Superior temporal gyrus (tissue), 1 donor: ENCODE results near the gene SNORC.
A peak's percentile ranks its signal among the peaks of the same experiment; 100 is the strongest.
"Not testable (repeated sequence)": the region's sequence is repeated elsewhere in the genome, so short reads cannot be mapped to it uniquely, and the experiment has no call there.

Source experiments
- DNase-seq: peaks from one replicate; pipeline ENCODE4 v3.0.0-alpha.2; 2016; ENCODE audit errors: extremely low spot score

SNORC gene

GRCh38 chr2:232870018-232870765, at the start of gene SNORC:
Gene SNORC, plus strand, starts transcription at chr2:232870264. Its CDS starts 78 bp downstream, at chr2:232870342.
- DNase-seq: no peak

DNA sequence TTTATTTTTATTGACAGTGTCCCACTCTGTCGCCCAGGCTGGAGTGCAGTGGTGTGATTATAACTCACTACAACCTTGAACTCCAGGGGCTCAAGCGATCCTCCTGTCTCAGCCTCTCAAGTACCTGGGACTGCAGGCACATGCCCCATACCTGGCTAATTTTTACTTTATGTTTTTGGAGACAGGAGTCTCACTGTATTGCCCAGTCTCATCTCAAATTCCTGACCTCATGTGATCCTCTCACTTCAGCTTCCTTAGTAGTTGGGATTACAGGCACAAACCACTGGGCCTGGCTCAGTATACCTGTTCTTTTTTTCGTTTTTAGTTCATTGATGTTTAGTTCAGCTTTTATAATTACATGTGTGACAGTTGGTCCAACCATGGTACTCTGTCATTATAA, 40.1 kb upstream of the SNORC start:
- no peak for DNase-seq

- no peak for DNase-seq
Measured at GRCh38 chr2:232831496-232831895, 38.6 kb upstream of the SNORC start.

- no peak for DNase-seq
Measured at GRCh38 chr2:232833830-232834229, 36.2 kb upstream of the SNORC start.

DNA sequence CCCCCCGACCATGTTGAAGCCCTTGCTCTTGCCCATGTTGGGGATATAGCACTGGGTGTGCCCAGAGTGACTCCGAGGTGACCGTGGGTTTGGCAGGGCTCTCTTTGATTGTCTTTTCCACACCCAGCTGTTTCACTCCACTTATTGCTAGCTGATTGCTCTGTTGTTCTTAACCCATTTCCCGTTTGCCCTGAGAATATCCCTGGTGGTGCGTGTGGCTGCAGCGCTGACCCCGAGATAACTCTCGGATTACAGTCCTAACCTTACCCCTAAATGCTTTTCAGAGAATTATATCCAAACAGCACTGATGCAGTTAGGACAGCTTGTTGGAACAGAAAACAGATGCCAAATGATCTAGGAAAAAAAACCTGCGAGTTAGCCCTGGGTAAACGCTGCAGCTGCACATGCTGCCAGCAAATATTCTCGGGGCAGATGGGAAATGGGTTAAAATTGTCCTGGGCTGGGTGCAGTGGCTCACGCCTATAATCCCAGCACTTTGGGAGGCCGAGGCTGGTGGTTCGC, 34.3 kb upstream of the SNORC start:
- no peak for DNase-seq

GRCh38 chr2:232836934-232837333, 33.1 kb upstream of the SNORC start:
- DNase-seq: no peak

DNA sequence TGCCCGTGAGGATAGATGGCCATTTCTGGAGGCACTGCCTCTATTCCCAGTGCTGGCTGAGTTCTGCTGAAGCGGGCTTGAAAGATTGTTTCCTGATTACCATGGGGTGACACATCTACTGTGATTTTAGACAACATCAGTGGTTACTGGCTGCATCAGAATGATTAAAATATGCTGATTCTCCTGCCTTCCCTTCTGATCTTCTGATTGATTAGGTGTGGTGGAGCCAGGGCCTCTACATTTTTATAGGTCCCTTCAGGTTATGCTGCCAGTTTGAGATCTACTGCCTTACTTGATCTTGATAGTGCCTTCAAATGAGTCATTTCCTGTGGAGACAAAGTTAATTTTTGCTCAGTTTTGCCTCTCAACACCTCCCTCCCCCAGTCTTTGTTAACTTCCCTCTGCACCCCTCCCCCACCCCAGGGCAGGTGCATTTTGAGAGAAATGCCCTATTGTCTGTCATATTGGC, 31.6 kb upstream of the SNORC start:
- no peak for DNase-seq

DNA sequence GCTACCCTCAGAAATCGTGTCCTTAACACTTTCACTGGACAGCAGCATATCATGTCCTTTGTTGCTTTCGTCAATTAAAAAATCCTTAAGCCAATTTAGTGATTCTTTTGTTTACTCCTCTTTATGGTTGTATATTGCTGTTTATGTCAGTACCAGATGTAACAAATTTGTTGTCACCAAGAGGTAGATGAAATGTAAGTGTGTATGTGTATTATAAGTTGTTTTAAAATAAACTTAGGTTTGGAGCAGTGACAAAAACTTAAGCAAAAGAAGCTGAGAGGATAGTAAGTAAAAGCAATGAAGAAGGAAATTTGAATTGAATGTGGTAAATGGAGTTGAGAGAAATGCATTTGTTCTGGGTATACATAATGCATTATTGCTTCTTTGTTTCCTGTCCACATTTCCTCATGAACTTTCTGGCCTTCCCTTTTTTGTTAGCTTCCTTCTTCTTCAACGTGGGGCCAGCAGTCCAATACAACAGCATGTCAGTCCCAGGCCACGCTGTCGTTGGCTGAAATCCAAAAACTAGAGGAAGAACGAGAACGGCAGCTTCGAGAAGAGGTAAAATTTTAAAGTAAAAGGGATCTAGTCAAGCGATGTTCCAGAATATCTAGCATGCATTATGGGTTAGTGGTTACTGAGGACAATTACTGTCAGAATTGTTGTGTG, 30.5 kb upstream of the SNORC start:
- peak; percentile 66 for DNase-seq

DNA sequence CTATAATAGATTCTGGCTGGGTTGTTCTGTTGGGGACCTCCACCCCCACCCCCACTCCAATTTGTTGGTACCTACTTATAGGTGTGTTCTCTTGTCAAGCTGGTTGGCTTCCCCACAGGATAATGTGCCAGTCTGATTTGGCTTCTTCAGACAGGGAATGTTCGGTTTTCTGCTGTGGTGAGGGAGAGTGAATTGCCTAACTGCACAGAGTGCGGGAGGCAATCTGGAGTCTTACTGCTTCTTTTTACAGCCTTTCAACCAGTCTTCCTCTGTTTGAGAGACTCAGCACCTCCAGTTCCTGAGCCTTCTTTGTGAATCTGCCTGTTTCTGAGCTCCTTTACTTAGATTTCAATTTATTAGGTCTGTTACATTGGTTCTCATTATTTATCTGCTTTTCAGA, 27.4 kb upstream of the SNORC start:
- DNase-seq: peak; percentile 21

GRCh38 chr2:232843834-232844233, 26.2 kb upstream of the SNORC start:
- peak; percentile 68 for DNase-seq

- DNase-seq: no peak
Measured at GRCh38 chr2:232846055-232846454, 24.0 kb upstream of the SNORC start.

DNA sequence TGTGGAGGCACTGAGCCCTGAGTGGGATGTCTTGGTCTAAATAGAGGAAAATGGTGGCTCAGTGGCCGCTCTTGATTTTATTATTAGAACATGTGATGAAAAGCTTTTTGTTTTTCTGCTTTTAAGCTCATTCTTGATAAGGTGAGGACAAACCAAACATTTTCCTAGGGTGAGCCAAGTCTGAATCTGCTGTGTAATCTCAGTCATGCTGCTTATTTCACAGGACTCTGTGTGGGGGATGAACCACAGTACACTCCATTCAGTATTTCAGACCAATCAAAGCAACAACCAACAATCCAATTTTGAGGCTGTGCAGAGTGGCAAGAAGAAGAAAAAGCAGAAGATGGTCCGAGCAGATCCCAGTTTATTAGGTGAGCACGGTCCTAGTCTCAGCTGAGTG, 20.0 kb upstream of the SNORC start:
- no peak for DNase-seq

GRCh38 chr2:232852081-232852480, 18.0 kb upstream of the SNORC start:
- not testable (repeated sequence) for DNase-seq

GRCh38 chr2:232852676-232853075, 17.4 kb upstream of the SNORC start:
- DNase-seq: no peak

- no peak for DNase-seq
Measured at GRCh38 chr2:232854082-232854481, 16.0 kb upstream of the SNORC start.

DNA sequence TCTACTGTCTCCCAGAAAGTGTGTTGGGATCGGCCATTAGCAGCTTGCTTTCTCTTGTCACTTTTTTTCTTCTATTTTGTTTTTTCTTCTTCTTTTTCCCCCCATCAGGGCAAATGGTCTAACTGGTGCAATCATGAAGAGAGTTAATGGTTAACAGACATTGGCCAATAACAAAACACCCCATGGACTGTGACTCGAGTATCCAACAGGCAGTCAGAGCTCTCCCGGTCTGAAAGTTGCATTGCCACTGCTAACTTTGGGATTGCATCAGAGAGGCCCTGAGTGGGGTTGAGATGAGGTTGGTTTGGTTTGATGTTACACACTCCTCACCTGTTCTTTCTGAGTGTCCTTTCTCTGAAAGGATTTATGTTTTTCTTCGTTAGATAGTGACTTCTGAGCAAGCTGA, 12.9 kb upstream of the SNORC start:
- no peak for DNase-seq

DNA sequence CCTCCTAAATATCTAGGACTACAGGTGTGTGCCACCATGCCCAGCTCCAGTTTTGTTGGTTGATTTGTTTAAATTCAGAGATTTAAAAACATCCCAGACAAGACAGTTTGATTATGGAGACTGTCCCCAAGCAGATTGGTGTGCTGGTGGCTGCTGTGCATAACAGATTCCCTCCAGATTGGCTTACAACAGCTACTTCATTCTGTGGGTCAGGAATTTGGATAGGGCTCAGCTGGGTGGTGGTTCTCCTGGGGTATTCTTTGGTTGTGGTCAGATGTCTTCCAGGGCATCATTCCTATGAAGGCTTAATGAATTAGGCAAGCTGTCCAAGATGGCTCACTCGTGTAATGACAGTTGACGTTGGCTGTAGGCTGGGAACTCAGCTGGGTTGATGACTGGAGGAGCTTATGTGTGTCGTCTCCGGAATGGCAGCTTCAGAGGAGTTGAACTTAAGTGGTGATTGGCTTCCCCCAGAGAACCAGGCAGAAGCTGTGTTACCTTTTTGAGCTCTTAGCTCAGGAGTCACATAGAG, 10.6 kb upstream of the SNORC start:
- DNase-seq: no peak

DNA sequence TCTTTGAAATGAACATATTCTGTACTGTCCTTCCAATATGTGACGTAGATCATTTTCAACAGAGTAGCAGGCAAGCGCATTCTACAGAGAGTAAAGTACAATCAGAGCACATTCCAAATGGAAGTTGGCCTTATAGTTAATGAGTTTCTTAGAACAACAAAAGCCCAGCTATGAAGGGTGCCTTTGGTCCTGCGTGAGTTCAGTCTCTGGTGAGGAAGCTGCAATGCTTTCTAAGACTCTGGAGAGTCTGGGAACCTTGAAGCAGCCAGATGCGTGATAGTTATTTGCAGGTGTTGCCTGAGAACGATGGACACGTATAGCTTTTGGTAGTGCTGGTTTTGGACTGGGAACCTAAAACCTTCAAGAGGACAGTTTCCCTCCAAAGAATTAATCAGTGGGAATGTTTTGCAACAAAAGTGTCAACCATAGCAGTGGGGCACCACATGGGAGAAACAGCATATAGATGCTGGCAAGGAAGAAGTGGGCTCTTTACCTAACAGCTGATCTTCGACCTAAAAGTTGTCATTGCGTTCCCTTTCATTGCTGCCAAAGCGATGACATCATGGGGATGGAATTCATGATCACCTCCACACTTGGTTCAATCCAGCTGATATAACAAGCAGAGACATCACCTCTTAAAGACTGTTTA, 9.3 kb upstream of the SNORC start:
- no peak for DNase-seq

DNA sequence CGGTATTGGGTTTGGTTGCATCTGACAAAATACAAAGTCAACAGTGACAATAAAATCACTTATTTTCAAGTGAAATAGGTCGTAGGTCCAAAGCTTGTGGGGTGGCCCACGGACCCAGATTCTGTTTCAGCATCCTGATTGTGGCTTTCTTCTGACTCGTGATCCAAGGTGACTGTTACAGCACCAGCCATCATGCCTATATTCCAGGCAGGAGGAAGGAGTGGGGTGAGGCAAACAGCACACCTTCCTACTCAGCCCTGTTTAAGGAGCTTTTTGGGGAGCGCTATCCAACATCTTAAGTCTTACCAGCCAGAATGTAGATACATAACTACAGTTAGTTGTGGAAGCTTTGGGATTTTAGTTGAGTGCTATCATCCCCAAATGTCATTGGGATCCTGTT, 8.7 kb upstream of the SNORC start:
- no peak for DNase-seq

DNA sequence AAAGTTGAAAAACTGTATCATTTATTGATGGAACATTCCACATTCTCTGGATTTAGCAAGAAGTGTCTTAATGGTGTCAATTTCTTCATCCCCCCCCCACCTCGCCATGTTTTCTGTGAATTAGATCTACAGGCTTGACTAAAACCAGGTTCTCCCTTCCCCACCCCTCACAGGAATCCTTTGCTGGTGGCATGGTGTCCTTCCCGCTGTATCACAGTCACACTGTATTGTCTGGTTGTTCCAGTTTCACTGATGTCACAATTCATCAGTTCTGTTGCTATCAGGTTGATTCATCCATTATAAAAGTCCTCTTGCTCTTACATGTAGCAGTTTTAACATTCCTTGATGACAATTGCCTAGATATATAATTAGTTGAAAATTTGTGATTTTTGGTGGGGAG, 6.1 kb upstream of the SNORC start:
- DNase-seq: no peak

DNA sequence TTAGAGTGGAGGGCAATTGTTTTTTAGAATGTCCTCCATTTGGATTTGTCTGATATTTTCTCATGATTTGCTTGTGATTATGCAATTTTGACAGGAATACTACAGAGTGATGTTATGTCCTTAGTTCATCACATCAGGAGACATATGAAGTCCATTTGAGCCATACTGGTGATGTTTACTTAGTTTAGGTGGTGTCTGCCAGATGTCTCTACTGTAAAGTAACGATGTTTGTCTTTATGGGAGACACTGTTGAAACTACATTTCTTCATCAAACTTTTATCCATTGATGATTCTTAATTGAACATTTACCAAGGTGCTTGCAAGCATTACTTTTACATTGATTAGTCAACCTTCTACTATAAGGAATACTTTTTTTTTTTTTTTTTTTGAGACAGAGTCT, 4.9 kb upstream of the SNORC start:
- no peak for DNase-seq

DNA sequence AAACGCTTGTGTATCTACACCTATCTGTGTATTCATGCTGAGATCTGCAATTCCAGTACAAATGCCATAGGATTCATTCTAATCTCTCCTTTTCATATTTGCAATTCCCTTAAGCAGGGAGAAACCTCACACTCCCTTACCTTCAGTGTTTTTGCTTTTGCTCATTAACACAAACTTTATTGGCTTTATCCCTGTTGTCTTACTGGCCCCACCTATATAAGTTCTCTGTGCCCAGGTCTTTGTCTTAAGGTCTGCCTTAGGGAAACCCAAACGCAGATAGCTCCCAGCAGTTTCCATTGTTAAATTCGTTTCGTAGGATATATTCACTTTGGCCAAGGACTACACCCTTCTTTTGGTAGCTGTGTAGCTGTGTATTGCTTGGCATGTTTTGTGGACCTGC, 4.0 kb upstream of the SNORC start:
- DNase-seq: no peak
